Choroid plexus epithelial cell (primary cell): ENCODE data around the gene GALR1.

Source experiments
- DNase-seq: peaks from one replicate; pipeline ENCODE4 v3.0.0-alpha.2; 2010; ENCODE audit warnings: low read depth
- H3K4me3 ChIP-seq: 2 replicates; pipeline ENCODE4 v1.5.1; 2011; ENCODE audit warnings: low read depth, mild to moderate bottlenecking, control low read depth, low read length, moderate library complexity
- CTCF ChIP-seq: conservative IDR thresholded peaks from 2 replicates; pipeline ENCODE4 v1.5.1; 2011; ENCODE audit warnings: low read depth, mild to moderate bottlenecking, control low read depth, inconsistent platforms, low read length, moderate library complexity

The GALR1 gene

GRCh38 chr18:77300579-77300978, 50.9 kb downstream of the GALR1 start:
- no peak for DNase-seq
- no peak for TF ChIP-seq CTCF
- H3K4me3 ChIP-seq, result no peak overlapping the region

GRCh38 chr18:77304268-77304667, 54.6 kb downstream of the GALR1 start:
- no peak overlapping the region for H3K4me3 ChIP-seq
- DNase-seq, result no peak
- no peak for TF ChIP-seq CTCF

- no peak for TF ChIP-seq CTCF
- no peak overlapping the region for H3K4me3 ChIP-seq
- DNase-seq, result no peak
Measured at GRCh38 chr18:77305676-77306075, 56.0 kb downstream of the GALR1 start.

GRCh38 chr18:77308216-77308615, 58.6 kb downstream of the GALR1 start:
- TF ChIP-seq CTCF, result no peak
- no peak overlapping the region for H3K4me3 ChIP-seq
- DNase-seq, result no peak

GRCh38 chr18:77314511-77314910, 64.9 kb downstream of the GALR1 start:
- no peak overlapping the region for H3K4me3 ChIP-seq
- no peak for DNase-seq
- TF ChIP-seq CTCF, result no peak

GRCh38 chr18:77314952-77315351, 65.3 kb downstream of the GALR1 start:
- no peak for DNase-seq
- no peak for TF ChIP-seq CTCF
- no peak overlapping the region for H3K4me3 ChIP-seq

GRCh38 chr18:77316008-77316407, 66.4 kb downstream of the GALR1 start:
- no peak for DNase-seq
- H3K4me3 ChIP-seq, result no peak overlapping the region
- TF ChIP-seq CTCF, result no peak
